ENCODE results near the gene GALM.
A peak's percentile ranks its signal among the peaks of the same experiment; 100 is the strongest.
"Not testable (repeated sequence)": the region's sequence is repeated elsewhere in the genome, so short reads cannot be mapped to it uniquely, and the experiment has no call there.

The GALM gene

GRCh38 chr2:38709567-38710194 is 43.8 kb downstream of the GALM start:
- DNase-seq (ENCODE audit: low spot score) = no peak
- no peak for FAIRE-seq

- DNase-seq (ENCODE audit: low spot score) (no peak), FAIRE-seq (no peak)
These were observed 45.6 kb downstream of the GALM start for GRCh38 chr2:38711558-38711957.

- DNase-seq (ENCODE audit: low spot score) = no peak
- FAIRE-seq = no peak
These were observed 46.5 kb downstream of the GALM start for GRCh38 chr2:38712413-38712812.

GRCh38 chr2:38712871-38713270 is 47.0 kb downstream of the GALM start:
- DNase-seq (ENCODE audit: low spot score) = no peak
- no peak for FAIRE-seq

- DNase-seq (ENCODE audit: low spot score) = no peak
- no peak for FAIRE-seq
These were observed 47.4 kb downstream of the GALM start for GRCh38 chr2:38713338-38713737.

GRCh38 chr2:38714941-38715340 is 49.0 kb downstream of the GALM start:
- not testable (repeated sequence) for FAIRE-seq

GRCh38 chr2:38716185-38716584 is 50.3 kb downstream of the GALM start:
- DNase-seq (ENCODE audit: low spot score) (no peak), FAIRE-seq (no peak)

More at GRCh38 chr2:38714941-38715340, 49.0 kb downstream of the GALM start:
- DNase-seq (ENCODE audit: low spot score) = not testable (repeated sequence)

GRCh38 chr2:38718601-38719000 is 52.7 kb downstream of the GALM start:
- FAIRE-seq (no peak), DNase-seq (ENCODE audit: low spot score) (no peak)

GRCh38 chr2:38719706-38720105 is 53.8 kb downstream of the GALM start:
- FAIRE-seq = no peak
- no peak for DNase-seq (ENCODE audit: low spot score)

GRCh38 chr2:38720613-38721241 is 54.8 kb downstream of the GALM start:
- FAIRE-seq (peak; percentile 93), DNase-seq (ENCODE audit: low spot score) (peak; percentile 98)

GRCh38 chr2:38722271-38723061 is 56.6 kb downstream of the GALM start:
- DNase-seq (ENCODE audit: low spot score) (no peak), FAIRE-seq (no peak)

GRCh38 chr2:38723173-38723572 is 57.3 kb downstream of the GALM start:
- no peak for DNase-seq (ENCODE audit: low spot score)
- no peak for FAIRE-seq

GRCh38 chr2:38727661-38728060 is 61.7 kb downstream of the GALM start:
- FAIRE-seq (no peak), DNase-seq (ENCODE audit: low spot score) (no peak)

GRCh38 chr2:38728694-38729093 is 62.8 kb downstream of the GALM start:
- FAIRE-seq = no peak
- DNase-seq (ENCODE audit: low spot score) = no peak

GRCh38 chr2:38731090-38731489 is 65.2 kb downstream of the GALM start:
- FAIRE-seq (no peak), DNase-seq (ENCODE audit: low spot score) (no peak)

GRCh38 chr2:38731684-38732221 is 65.8 kb downstream of the GALM start:
- FAIRE-seq (no peak), DNase-seq (ENCODE audit: low spot score) (no peak)

- DNase-seq (ENCODE audit: low spot score) (no peak), FAIRE-seq (no peak)
These were observed 67.5 kb downstream of the GALM start for GRCh38 chr2:38733300-38733971.

GRCh38 chr2:38734299-38735058 is 68.6 kb downstream of the GALM start:
- FAIRE-seq (no peak), DNase-seq (ENCODE audit: low spot score) (no peak)

- DNase-seq (ENCODE audit: low spot score) (no peak), FAIRE-seq (no peak)
These were observed 70.0 kb downstream of the GALM start for GRCh38 chr2:38735999-38736320.

GRCh38 chr2:38737000-38737698 is 71.2 kb downstream of the GALM start:
- DNase-seq (ENCODE audit: low spot score); FAIRE-seq: not testable (repeated sequence)
